H9 (cell line): ENCODE results near the gene UNCX. TPM values are rescaled to one million over a fixed set of nuclear protein-coding genes. Genes with fewer than 3 reads are reported as not detected.
A peak's percentile ranks its signal among the peaks of the same experiment; 100 is the strongest.

Source experiments
- DNase-seq: peaks from one replicate; pipeline ENCODE4 v3.0.0-alpha.2; 2017
- H2AFZ ChIP-seq: one replicate; pipeline ENCODE4 v1.6.1; 2013; ENCODE audit warnings: mild to moderate bottlenecking, low read length, control low read depth, moderate library complexity
- H2AK5ac ChIP-seq: 2 replicates; pipeline ENCODE4 v1.6.1; 2013; ENCODE audit warnings: low read length, control low read depth, mixed read lengths; ENCODE audit not compliant: insufficient read length
- H2BK120ac ChIP-seq: one replicate; pipeline ENCODE4 v1.6.1; 2013; ENCODE audit warnings: low read depth, mild to moderate bottlenecking, low read length, control low read depth, inconsistent platforms; ENCODE audit not compliant: poor library complexity, severe bottlenecking
- H2BK12ac ChIP-seq: 2 replicates; pipeline ENCODE4 v1.6.1; 2013; ENCODE audit warnings: low read length, control low read depth, mixed read lengths, low read depth; ENCODE audit not compliant: insufficient read length
- H2BK15ac ChIP-seq: 2 replicates; pipeline ENCODE4 v1.6.1; 2013; ENCODE audit warnings: low read depth, low read length, control low read depth
- H2BK20ac ChIP-seq: one replicate; pipeline ENCODE4 v1.6.1; 2013; ENCODE audit warnings: low read depth, mild to moderate bottlenecking, low read length, control low read depth, inconsistent platforms; ENCODE audit not compliant: poor library complexity, severe bottlenecking
- H2BK5ac ChIP-seq: 2 replicates; pipeline ENCODE4 v1.6.1; 2013; ENCODE audit warnings: low read length, control low read depth, mixed read lengths; ENCODE audit not compliant: insufficient read length
- H3K14ac ChIP-seq: 2 replicates; pipeline ENCODE4 v1.6.1; 2013; ENCODE audit warnings: low read length, control low read depth; ENCODE audit not compliant: insufficient read depth
- H3K18ac ChIP-seq: 2 replicates; pipeline ENCODE4 v1.6.1; 2013; ENCODE audit warnings: low read depth, mild to moderate bottlenecking, mixed read lengths, low read length, control low read depth; ENCODE audit not compliant: insufficient read length
- H3K23ac ChIP-seq: 2 replicates; pipeline ENCODE4 v1.6.1; 2013; ENCODE audit warnings: low read length, control low read depth, mixed read lengths, low read depth; ENCODE audit not compliant: insufficient read length
- H3K23me2 ChIP-seq: 2 replicates; pipeline ENCODE4 v1.6.1; 2013; ENCODE audit warnings: low read depth, mild to moderate bottlenecking, mixed read lengths, low read length, control low read depth; ENCODE audit not compliant: insufficient read length, poor library complexity, severe bottlenecking
- H3K27ac ChIP-seq: 2 replicates; pipeline ENCODE4 v1.5.1; 2013; ENCODE audit warnings: low read length, control low read depth, mixed read lengths, low read depth; ENCODE audit not compliant: insufficient read length
- H3K27me3 ChIP-seq: 2 replicates; pipeline ENCODE4 v1.6.1; 2013; ENCODE audit warnings: low read length, control low read depth, inconsistent platforms; ENCODE audit not compliant: insufficient read depth
- H3K4ac ChIP-seq: 2 replicates; pipeline ENCODE4 v1.6.1; 2013; ENCODE audit warnings: low read depth, mild to moderate bottlenecking, control low read depth, inconsistent platforms, low read length, moderate library complexity
- H3K4me1 ChIP-seq: 2 replicates; pipeline ENCODE4 v1.6.1; 2013; ENCODE audit warnings: low read length, control low read depth, inconsistent platforms; ENCODE audit not compliant: insufficient read depth
- H3K4me2 ChIP-seq: 2 replicates; pipeline ENCODE4 v1.6.1; 2013; ENCODE audit warnings: low read length, control low read depth, mixed read lengths; ENCODE audit not compliant: insufficient read length, insufficient read depth
- H3K56ac ChIP-seq: 2 replicates; pipeline ENCODE4 v1.6.1; 2013; ENCODE audit warnings: low read depth, mild to moderate bottlenecking, mixed read lengths, low read length, control low read depth; ENCODE audit not compliant: insufficient read length
- H3K79me1 ChIP-seq: 2 replicates; pipeline ENCODE4 v1.6.1; 2013; ENCODE audit warnings: low read depth, mild to moderate bottlenecking, moderate library complexity, low read length, control low read depth, inconsistent platforms; ENCODE audit not compliant: insufficient read depth, poor library complexity, severe bottlenecking
- H3K79me2 ChIP-seq: 2 replicates; pipeline ENCODE4 v1.6.1; 2013; ENCODE audit warnings: low read length, control low read depth, inconsistent platforms; ENCODE audit not compliant: insufficient read depth
- H3K9ac ChIP-seq: 2 replicates; pipeline ENCODE4 v1.6.1; 2013; ENCODE audit warnings: low read length, control low read depth, mixed read lengths; ENCODE audit not compliant: insufficient read length; ENCODE audit errors: extremely low read depth
- H3K9me3 ChIP-seq: one replicate; pipeline ENCODE4 v1.6.1; 2013; ENCODE audit warnings: low read depth, low read length, inconsistent platforms; ENCODE audit not compliant: control insufficient read depth
- H3T11ph ChIP-seq: one replicate; pipeline ENCODE4 v1.6.1; 2013; ENCODE audit warnings: mild to moderate bottlenecking, low read length, control low read depth, inconsistent platforms
- H4K20me1 ChIP-seq: one replicate; pipeline ENCODE4 v1.6.1; 2013; ENCODE audit not compliant: control insufficient read depth, insufficient read length, insufficient read depth
- H4K5ac ChIP-seq: 2 replicates; pipeline ENCODE4 v1.6.1; 2013; ENCODE audit warnings: low read depth, mild to moderate bottlenecking, mixed read lengths, low read length, control low read depth; ENCODE audit not compliant: insufficient read length
- H4K8ac ChIP-seq: replicated peaks from 2 replicates; pipeline ENCODE4 v1.6.1; 2013; ENCODE audit warnings: low read length, control low read depth, mixed read lengths, low read depth; ENCODE audit not compliant: insufficient read length
- H4K91ac ChIP-seq: 2 replicates; pipeline ENCODE4 v1.6.1; 2013; ENCODE audit warnings: low read depth, mild to moderate bottlenecking, moderate library complexity, mixed read lengths, low read length, control low read depth; ENCODE audit not compliant: insufficient read length
- H3K27ac Mint-ChIP-seq, 3 experiments: 2 replicates in 2 of 3; 3 replicates in 1 of 3; pipeline ENCODE4 v1.8.0; 2020 to 2021; ENCODE audit warnings: mixed read lengths in 3 of 3, mild to moderate bottlenecking in 1 of 3, moderate library complexity in 1 of 3
- H3K27me3 Mint-ChIP-seq: 2 replicates; pipeline ENCODE4 v1.8.0; 2021; ENCODE audit warnings: low read depth, mild to moderate bottlenecking, moderate library complexity, mixed read lengths
- H3K36me3 Mint-ChIP-seq, 3 experiments: 2 replicates in 2 of 3; 3 replicates in 1 of 3; pipeline ENCODE4 v1.8.0; 2020 to 2021; ENCODE audit warnings: low read depth in 3 of 3, mixed read lengths in 3 of 3; ENCODE audit not compliant: insufficient read depth in 1 of 3
- H3K4me1 Mint-ChIP-seq, 2 experiments: 2 replicates each; pipeline ENCODE4 v1.8.0; 2020; ENCODE audit warnings: mixed read lengths in 2 of 2
- H3K4me3 Mint-ChIP-seq, 2 experiments: 2 replicates in 1 of 2; 3 replicates in 1 of 2; pipeline ENCODE4 v1.8.0; 2020 to 2021; ENCODE audit warnings: mild to moderate bottlenecking in 2 of 2, mixed read lengths in 2 of 2, moderate library complexity in 1 of 2
- H3K9me3 Mint-ChIP-seq, 2 experiments: 2 replicates in 1 of 2; 3 replicates in 1 of 2; pipeline ENCODE4 v1.8.0; 2020; ENCODE audit warnings: mild to moderate bottlenecking in 2 of 2, mixed read lengths in 2 of 2, moderate library complexity in 1 of 2
- CTCF ChIP-seq: fragments of 200-600 bp; sonication (generic); conservative IDR thresholded peaks from 3 replicates; pipeline ENCODE4 v1.8.0; 2021; ENCODE audit warnings: antibody characterized with exemption, mild to moderate bottlenecking
- WGBS: extraction: QIAGEN DNeasy Blood & Tissue Kit; methylation state at CpG from one replicate; pipeline ENCODE4 v1.1.7; 2013; ENCODE audit warnings: missing lambda C conversion rate, low lambda C conversion rate, mixed read lengths; ENCODE audit not compliant: insufficient read length; ENCODE audit errors: extremely low coverage; 5-methylcytosine and 5-hydroxymethylcytosine counted together
- total RNA-seq: library from RNA; stranded (reverse); gene quantifications from 2 replicates; pipeline ENCODE4 v1.2.1, GENCODE V29; 2021

The UNCX gene
- total RNA-seq, 1 experiment from 2014 or later, result not detected

- Histone ChIP-seq H2BK5ac (no peak overlapping the region), H3K27me3 (peaks cover 72% of the 10 kb centered on the region)
These were observed 2.7 kb upstream of the UNCX start for GRCh38 chr7:1229956-1230355.

More at GRCh38 chr7:1229956-1230355, 2.7 kb upstream of the UNCX start:
- no peak overlapping the region for H3K4me2 ChIP-seq
- no CpG with 5 or more reads among the region's 37 CpGs for WGBS
- no peaks in the 10 kb centered on the region for H3K79me1 ChIP-seq
- Mint-ChIP-seq H3K27me3 (peaks cover 90% of the 10 kb centered on the region), H3K27ac (no peak overlapping the region), H3K4me3 (peak overlapping the region in 1 of 2 experiments; percentile 62; a peak in 1 of 5 replicates), H3K36me3 (no peaks in the 10 kb centered on the region), H3K4me1 (peaks cover 24 to 52% of the 10 kb centered on the region in 2 experiments), H3K9me3 (peaks cover 5 to 8% of the 10 kb centered on the region in 2 experiments; a peak in 3 of 5 replicates)
- H2BK20ac ChIP-seq, result no peak overlapping the region
- no peak overlapping the region for H2BK120ac ChIP-seq
- H2AK5ac ChIP-seq, result no peak overlapping the region
- no peak for TF ChIP-seq CTCF
- H3K4ac ChIP-seq, result no peak overlapping the region
- H3K14ac ChIP-seq, result no peak overlapping the region
- no peak overlapping the region for H3K56ac ChIP-seq
- no peak overlapping the region for H2AFZ ChIP-seq
- H2BK12ac ChIP-seq, result no peak overlapping the region
- no peak overlapping the region for H3K18ac ChIP-seq
- H4K20me1 ChIP-seq, result no peaks in the 10 kb centered on the region
- H3K4me1 ChIP-seq, result peaks cover 2% of the 10 kb centered on the region
- no peak overlapping the region for H2BK15ac ChIP-seq
- no peak overlapping the region for H4K5ac ChIP-seq
- no peaks in the 10 kb centered on the region for H3K9me3 ChIP-seq
- peak; percentile 70 for DNase-seq
- no peak overlapping the region for H3K23ac ChIP-seq
- H3K9ac ChIP-seq, result no peak overlapping the region
- H3K79me2 ChIP-seq, result no peaks in the 10 kb centered on the region
- H4K8ac ChIP-seq, result no peak overlapping the region
- peaks cover 6% of the 10 kb centered on the region for H3K23me2 ChIP-seq
- H3T11ph ChIP-seq, result no peak overlapping the region
- H3K27ac ChIP-seq, result no peak overlapping the region
- no peak overlapping the region for H4K91ac ChIP-seq
